Activated CD8-positive, alpha-beta memory T cell treated with anti-CD3 and anti-CD28 coated beads, Interleukin-2, amount 50 U/mL, for 48 hours (primary cell): ENCODE data around the gene PACS1.
"Not testable (repeated sequence)": the region's sequence is repeated elsewhere in the genome, so short reads cannot be mapped to it uniquely, and the experiment has no call there.

Experiments used
- DNase-seq: peaks from one replicate; pipeline ENCODE4 v3.0.0-alpha.2; 2020

PACS1 gene

DNA sequence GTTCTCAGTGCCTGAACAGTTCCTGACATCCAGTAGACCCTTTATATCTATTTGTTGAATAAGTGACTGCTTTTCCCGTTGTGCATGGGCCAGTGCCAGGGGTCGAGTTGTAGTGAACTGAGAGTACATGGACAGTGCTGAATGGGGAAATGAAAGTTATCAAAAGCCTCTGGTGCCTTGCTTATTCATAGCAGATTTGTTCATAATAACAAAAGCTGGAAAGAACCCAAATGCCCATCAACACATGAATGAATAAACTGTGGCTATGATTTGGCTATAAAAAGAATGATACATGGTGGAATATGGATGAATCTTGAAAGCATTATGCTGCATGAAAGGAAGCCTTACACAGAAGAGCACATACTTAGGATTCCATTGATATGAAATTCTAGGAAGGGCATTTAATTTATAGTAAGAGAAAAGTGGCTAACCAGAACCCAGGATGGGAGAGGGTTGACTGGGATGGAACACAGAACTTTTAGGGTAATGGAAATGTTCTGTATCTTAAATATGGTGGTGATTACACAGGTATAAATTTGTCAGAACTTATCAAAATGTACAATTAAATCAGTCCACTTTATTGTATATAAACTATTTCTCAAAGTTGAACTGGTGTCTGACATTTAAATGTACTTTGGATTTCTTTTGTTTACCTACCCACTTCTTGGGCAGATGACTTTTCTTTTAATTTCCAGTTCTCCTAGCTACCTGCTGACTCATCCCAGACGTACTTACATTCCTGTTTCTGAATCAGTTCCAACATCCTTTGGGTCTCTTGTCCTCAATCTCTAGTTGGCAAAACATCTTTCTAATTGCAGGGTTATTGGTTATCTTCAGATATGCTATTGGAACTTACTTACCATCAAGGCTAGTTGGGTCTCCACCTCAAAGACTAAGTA, 42.8 kb downstream of the PACS1 start:
- DNase-seq: no peak

GRCh38 chr11:66114957-66115356, 44.9 kb downstream of the PACS1 start:
- not testable (repeated sequence) for DNase-seq

- DNase-seq: no peak
Observed at GRCh38 chr11:66115638-66116301, 45.7 kb downstream of the PACS1 start.

GRCh38 chr11:66116576-66117361, 46.7 kb downstream of the PACS1 start:
- no peak for DNase-seq

DNA sequence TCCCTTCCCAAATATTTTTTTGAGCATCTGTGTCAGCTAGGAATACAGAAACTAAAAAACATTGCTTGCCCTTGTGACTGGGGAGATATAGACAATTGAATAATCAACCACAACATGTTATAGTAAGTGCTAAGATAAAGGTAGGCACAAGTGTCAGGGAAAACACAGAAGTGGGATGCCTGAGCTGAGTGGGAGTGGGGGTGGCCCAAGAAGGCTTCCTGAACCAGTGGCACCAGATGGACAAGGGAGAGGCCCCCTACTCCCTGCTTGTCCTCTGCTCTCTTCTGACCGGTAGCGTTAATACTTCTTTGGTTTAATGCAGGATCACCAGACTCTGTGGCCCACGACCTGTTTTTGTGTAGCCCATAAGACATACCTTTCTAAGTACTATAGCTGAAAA, 48.8 kb downstream of the PACS1 start:
- no peak for DNase-seq

GRCh38 chr11:66119348-66120133, 49.5 kb downstream of the PACS1 start:
- no peak for DNase-seq

DNA sequence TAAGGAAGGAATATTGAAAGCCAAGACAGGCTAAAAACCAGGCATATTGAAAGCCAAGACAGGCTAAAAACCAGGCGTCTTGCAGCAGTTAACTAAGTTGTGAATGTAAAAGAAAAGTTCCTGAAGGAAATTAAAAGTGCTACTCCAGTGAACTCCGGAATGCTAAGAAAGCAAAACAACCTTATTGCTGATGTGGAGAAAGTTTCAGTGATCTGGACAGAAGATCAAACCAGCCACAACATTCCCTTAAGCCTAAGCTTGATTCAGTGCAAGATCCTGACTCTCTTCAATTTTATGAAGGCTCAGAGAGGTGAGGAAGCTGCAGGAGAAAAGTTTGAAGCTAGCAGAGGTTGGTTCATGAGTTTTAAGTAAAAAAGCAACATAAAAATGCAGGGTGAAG, 51.4 kb downstream of the PACS1 start:
- no peak for DNase-seq

GRCh38 chr11:66123902-66124301, 53.8 kb downstream of the PACS1 start:
- no peak for DNase-seq

DNA sequence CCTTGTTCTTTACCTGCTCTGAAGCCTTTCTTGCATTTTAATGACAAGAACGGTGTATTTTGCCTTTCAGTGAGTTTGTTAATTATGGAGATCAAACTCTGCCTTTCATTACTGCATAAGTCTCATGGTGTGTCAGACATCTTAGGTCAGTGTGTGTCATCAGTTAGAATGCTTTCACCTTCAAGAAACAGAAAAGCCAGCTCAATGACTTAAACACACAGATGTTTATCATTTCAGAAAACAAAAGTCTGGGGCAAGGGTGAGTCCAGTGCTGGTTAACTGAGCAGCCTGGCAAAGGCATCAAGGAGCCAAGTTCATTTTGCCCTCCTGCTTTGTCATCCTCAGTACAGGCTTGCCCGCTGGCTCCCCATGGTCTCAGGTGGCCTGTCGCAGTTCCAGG, 54.5 kb downstream of the PACS1 start:
- no peak for DNase-seq

- no peak for DNase-seq
Observed at GRCh38 chr11:66126064-66126463, 56.0 kb downstream of the PACS1 start.

DNA sequence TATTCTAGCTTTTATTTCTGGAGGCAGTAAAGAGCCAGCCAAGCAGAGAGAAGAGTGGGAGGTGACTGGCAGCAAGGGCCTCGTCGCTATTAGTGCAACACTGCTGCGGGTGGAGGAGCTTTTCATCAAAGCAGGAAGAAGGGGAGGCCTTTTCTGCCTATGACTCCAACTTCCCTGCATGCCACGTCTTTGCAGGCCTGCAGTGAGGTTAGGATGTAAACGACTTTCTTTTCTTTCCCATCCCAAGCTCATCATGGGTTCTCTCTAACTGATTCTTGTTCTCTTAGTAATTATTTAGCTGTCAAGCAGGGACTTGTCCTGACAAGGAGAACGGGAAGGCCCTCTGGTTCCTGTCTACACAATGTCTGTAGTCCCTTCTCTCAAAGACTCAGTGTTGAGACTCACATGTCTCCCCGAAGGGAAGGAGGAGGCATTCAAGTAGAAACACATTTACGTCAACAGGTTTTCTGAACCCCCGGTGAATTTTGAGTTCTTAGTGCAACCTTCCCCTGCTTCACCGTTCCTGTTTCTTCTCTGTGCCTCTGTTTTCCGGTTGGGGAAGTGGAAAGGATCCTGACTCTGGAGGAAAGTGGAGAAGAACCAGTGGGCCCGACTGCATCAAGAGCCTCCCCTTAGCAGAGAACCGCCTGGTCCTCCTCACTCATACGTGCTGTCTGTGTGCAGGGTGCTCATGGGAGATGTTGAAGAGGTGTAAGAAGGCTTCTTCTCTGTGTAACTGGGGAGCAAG, 56.9 kb downstream of the PACS1 start:
- peak; percentile 68 for DNase-seq

- DNase-seq: no peak
Observed at GRCh38 chr11:66130978-66131377, 60.9 kb downstream of the PACS1 start.

GRCh38 chr11:66131937-66132632, 62.0 kb downstream of the PACS1 start:
- no peak for DNase-seq

- no peak for DNase-seq
Observed at GRCh38 chr11:66133216-66133775, 63.2 kb downstream of the PACS1 start.

DNA sequence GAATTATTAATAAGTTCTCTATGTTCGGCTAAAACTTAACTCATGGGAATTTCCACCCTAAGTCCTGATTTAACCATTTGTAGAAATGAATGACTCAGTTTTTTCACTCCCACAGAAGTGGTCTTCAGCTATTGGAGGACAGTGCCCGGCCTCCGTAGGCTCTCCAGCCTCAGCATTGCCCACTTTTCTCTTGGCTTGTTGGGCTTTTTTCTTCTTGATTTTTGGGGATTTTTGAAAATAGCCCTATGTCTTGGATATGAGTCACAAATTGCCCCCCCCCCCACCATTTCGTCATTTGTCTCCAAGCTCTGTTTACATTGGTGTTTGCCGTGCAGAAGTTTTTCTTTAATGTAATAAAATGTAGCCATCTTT, 66.7 kb downstream of the PACS1 start:
- DNase-seq: no peak

- no peak for DNase-seq
Observed at GRCh38 chr11:66139817-66140404, 69.8 kb downstream of the PACS1 start.

- no peak for DNase-seq
Observed at GRCh38 chr11:66142370-66143263, 72.5 kb downstream of the PACS1 start.

- DNase-seq: no peak
Observed at GRCh38 chr11:66143264-66143566, 73.1 kb downstream of the PACS1 start.

GRCh38 chr11:66143996-66144678, 74.1 kb downstream of the PACS1 start:
- DNase-seq: no peak
